HG03064 (cell line): Measurements from ENCODE around the gene C1orf53.

Experiments used
- ATAC-seq: cut with Tn5 transposase; IDR thresholded peaks from one replicate; pipeline ENCODE4 v1.9.1; 2021; ENCODE audit warnings: low read depth; ENCODE audit not compliant: unreplicated experiment

The C1orf53 gene

DNA sequence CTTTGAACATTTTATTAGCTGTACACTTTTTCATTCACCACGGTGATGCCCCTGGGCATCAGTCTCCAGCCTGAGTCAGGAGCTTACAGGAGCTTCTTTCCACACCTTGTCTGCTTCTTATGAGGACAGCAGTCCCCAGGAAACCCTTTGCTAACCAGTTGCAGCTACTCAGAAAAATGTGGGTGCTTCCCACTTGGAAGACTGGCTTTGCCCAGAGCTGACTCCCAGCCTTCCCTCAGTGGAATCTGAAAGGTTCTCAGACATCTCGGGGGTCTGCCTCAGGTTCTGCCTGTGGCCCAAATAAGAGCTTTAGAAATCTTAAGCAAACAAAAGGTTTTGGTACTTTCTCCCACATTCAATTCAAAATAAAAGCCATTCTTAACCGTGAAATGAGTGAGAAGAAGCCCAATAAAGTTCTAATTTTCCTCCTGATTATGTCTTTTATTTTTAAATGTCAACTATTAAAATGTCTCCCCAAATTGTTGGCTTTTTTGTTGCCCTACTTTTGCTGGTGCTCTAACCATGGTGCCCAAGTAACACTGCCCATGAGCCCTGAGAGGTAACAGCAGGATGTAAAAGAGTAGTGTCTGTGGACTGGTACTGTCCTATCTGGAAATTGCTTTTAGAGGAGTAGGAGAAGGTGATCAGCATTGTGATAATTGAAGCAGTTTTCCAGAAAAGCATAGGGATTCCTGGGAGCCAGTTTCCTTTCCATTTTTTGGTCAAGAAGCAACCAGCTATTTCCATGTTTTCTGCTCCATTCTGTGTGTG lies 5.6 kb downstream of the C1orf53 start:
- ATAC-seq = no peak

DNA sequence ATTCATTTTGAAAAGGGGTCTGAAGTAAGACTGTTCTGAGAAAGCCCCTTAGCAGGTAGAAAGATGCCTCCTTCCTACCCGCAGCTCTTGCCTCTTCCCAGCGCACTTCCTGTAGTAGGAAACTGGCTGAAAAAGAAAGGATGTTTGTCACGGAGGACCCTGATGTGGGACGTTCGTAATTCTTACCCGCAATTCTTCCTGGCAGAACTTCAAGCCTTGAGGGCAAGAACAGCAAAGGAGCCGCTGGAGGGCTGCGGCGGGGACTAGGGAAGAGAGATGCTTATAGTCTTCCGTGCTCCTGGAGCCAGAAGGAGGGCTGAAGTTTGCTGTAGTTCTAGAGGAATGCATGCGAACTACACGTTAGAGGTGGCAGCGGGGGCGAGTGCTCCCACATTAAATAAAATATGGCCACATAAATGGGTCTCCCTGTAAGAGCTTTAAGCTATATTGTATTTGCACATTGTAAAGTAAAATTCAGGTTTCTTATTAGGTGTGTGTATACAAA lies 6.3 kb downstream of the C1orf53 start:
- ATAC-seq = no peak

- no peak for ATAC-seq
These were observed 7.0 kb downstream of the C1orf53 start for GRCh38 chr1:197909384-197909783.

DNA sequence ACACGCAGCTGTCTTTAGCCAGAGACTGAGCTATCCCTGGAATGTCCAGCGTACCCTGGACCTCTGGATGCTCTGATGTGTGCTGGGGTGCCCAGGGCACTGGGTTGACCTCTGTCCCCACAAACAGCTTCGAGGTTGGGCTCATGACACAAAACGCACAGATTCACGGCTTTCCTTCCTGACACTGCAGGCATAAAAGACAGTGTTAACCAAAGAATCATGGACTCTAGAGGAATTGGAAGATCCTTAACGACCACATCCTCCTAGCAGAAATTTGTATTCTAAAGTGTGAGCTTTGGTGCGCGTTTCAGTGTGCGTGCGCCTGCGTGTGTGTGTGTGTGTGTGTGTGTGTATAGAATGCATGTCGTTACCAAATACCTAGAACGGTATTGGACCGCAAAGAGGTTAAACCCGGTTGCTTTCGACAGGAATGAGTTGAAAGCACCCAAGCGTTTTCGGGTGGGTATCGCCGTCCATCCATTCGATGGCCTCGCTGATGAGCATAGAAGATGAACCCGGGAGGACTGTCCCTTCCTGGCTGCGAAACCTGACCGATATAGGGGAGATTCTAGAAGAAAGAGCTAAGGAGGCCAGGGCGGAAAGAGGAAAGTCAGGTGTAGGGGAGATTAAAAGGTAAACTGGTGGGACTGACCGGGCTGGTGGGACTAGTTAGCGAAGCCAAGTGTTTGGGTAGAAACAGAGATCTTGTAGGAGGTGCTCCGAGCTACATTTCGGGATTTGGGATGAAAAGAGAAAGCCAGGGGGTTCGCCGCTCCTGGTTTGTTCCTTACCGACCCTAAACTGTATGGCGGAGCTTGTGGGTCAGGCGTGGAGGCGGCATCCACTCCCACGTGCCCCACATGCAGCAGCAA lies 7.9 kb downstream of the C1orf53 start:
- no peak for ATAC-seq

DNA sequence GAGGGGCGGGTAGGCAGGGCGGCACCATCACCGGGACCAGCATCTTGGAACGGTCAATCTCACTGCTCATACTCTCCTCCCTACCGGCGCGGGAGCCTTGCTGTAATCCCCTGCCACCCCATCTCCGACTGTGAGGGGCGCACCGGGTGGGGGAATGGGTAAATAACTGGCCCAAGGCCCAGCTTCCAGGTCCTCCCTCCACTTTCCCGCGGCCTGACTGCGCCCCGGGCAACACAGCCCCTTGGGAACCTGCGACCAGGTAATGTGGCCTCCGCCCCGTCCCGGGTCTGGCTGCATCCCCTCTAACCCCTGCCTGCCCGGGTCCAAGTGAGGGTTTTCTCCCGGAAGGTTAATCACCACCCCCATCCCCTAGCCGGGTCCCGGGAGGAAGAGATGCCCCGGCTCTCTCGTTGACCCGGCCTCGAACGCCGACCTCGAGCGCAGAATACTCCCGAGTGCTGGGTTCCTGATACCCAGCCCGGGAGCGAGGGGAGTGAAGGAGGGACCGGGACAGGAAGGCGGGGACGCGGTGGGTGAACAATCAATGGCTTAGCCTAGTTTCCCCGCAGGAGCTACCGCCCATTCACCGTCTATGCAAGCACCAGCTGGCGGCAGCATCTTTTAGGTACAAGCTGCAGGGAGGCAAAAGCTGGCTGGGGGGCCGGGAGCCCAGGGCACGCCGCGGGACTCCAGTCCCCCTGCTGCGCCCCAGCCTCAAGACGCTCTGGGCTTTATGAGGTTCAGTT lies 8.9 kb downstream of the C1orf53 start:
- no peak for ATAC-seq

DNA sequence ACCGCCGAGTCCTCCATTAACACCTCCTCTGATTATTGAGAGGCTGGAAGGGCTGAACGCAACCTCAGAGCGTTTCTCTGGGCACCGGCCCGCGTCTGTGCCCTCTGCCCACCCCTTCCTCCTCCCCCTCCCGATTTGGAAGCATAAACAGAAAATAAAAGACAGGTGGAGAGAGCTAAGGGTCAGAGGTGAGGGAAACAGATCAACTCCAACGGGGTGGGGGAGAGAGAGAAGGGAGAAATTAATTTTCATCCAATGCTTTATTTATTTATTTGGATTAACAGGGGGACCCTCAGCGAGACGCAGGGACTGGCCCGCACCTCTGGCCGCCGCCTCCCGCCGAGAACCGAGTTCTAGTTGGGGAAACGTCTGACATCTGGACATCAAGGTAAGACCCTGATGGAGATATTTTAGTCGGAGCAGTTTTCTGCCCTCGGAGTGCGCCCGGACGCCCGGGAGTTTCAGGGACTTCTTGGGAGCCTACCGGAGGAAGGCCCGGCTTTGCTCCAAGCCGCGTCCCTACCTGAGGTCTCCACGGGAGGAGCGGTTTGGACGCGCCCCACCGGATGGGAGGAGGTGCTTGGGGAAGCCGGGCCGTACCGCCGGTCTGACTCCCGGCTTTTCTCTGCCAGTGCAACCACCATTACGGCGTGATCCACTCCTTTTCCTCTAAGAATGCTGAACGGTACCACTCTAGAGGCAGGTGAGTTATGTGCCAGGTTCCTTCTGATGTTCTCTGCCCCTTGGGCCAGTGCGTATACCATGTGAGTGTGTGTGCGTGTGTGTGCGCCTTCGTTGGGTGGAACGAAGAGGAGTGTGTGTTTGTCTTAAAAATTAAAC lies 9.6 kb downstream of the C1orf53 start:
- no peak for ATAC-seq

GRCh38 chr1:197912739-197913494 lies 10.5 kb downstream of the C1orf53 start:
- ATAC-seq = no peak

GRCh38 chr1:197913495-197914276 lies 11.3 kb downstream of the C1orf53 start:
- no peak for ATAC-seq

GRCh38 chr1:197914510-197914909 lies 12.1 kb downstream of the C1orf53 start:
- ATAC-seq = no peak

DNA sequence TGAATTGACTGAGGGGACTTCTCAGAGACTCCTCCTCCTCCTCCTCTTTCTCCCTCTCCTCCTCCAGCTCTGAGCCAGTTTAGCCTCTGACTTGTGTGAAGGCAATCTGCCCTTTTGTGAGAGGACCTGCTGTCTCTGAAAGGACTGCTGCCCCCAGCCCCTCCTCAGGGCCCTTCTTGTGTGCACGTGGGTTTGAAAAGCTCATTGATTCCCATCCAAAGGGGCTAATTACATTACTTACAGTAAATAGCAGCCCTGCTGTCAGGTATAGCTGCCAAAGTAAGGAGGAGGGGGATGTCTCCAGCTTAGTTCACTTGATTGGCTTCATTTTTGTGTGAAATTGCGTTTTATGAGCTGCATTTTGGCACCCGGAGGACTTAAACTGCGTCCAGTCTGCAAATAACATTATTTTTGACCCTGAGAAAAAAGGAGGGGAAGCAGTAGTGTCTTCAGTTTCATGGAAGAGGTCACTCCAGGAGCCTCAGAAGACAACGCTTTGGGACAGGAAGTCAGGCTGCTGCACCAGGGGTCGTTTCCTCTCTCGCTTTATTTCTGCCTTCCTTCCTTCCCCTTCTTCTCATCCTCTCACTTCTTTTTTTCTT lies 12.9 kb downstream of the C1orf53 start:
- no peak for ATAC-seq

- ATAC-seq = no peak
These were observed 13.6 kb downstream of the C1orf53 start for GRCh38 chr1:197915862-197916499.

- ATAC-seq = no peak
These were observed 14.1 kb downstream of the C1orf53 start for GRCh38 chr1:197916500-197916983.

DNA sequence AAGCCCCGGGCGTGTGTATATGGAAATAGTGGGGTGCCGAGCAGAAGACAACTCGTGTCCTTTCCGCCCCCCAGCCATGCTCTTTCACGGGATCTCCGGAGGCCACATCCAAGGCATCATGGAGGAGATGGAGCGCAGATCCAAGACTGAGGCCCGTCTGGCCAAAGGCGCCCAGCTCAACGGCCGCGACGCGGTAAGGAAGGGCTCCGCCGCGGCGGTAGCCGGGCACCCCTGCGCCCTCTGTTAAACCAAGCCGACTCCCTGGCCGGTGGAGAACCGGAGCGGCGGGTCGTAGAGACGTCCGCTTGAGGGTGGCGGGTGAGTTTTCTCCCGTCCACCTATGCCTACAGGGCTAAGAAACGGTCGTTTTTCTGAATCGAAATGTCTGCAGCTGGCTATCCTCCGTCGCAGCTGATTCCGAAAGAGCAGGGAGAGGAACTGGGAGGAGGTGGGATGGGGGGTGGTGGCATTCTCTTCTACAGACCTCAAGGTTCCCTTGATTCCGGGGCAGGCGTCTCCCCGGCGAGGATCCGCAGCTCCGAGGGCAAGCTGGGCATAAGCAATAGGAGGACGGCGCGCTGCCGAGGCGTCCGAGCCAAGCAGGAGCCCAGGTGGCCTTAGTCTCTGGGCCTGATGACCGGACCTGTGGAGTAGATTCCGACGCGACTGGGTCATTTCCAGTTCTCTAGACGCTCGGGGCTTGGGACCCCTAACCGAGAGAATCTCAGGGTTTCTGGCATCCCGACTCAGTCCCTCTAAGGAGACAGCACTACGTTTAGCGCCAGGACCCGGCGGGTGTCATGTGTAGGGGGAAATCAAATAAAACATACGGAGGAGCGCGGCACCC lies 15.6 kb downstream of the C1orf53 start:
- ATAC-seq = no peak

GRCh38 chr1:197918807-197919345 lies 16.4 kb downstream of the C1orf53 start:
- ATAC-seq = no peak

DNA sequence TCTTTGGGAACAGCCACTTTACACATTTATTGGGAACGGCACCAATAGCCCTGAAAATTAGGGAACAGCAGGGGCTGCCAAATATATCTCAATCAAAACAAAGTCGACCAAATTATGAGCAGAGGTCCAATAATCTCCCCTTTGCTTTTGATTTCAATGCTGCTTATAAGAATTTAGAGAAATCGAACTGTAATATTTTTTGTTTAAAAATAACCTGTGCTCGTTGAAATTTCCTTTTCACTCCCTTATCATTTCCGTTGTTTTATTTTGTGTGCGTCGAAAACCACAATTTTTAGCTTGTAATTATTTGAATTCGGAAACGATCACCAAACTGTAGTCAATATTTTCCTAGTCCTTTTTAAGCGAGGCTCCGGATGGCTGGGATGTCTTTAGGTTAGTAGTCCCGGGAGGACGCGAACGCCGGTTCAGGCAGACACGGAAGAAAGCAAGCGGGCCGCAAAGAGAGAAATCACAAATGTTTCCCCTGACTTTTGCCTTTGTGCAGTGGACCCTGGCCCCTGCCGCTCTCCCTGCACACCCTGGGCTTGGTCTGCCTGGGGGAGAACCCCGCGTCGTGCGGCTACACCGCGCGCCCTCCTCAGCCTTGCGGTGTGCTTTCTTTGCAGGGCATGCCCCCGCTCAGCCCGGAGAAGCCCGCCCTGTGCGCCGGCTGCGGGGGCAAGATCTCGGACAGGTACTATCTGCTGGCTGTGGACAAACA lies 17.1 kb downstream of the C1orf53 start:
- ATAC-seq = no peak

GRCh38 chr1:197920067-197920396 lies 17.6 kb downstream of the C1orf53 start:
- no peak for ATAC-seq
